GM21619 (cell line): ENCODE measurements around the gene RNF149.

ENCODE experiments used
- ATAC-seq: cut with Tn5 transposase; IDR thresholded peaks from one replicate; pipeline ENCODE4 v1.9.1; 2021; ENCODE audit not compliant: unreplicated experiment

RNF149 gene

GRCh38 chr2:101234169-101234938 is 74.1 kb downstream of the RNF149 start:
- ATAC-seq: no peak

GRCh38 chr2:101232770-101233169 is 75.7 kb downstream of the RNF149 start:
- ATAC-seq: no peak

- ATAC-seq: no peak
Measured at GRCh38 chr2:101231937-101232730, 76.4 kb downstream of the RNF149 start.

GRCh38 chr2:101231240-101231639 is 77.3 kb downstream of the RNF149 start:
- no peak for ATAC-seq

GRCh38 chr2:101230541-101231001 is 77.9 kb downstream of the RNF149 start:
- ATAC-seq: no peak
